SK-N-SH treated with all-trans-retinoic acid at 6 μM for 48 hours (cell line): ENCODE results near the gene ABCA9.

Source experiments
- ATAC-seq: fragments of 200-7000 bp; cut with Tn5 transposase; 3 replicates; pipeline ENCODE4 v1.9.1; 2020; ENCODE audit warnings: mild to moderate bottlenecking, moderate library complexity
- ARNTL ChIP-seq: fragments of 450-650 bp; formaldehyde crosslinking; IDR thresholded peaks from 2 replicates; pipeline ENCODE4 v1.5.0; 2020; ENCODE audit warnings: low read depth, mild to moderate bottlenecking, moderate library complexity, borderline replicate concordance
- BACH2 ChIP-seq: fragments of 250-450 bp; sonication (Bioruptor Pico); IDR thresholded peaks from 2 replicates; pipeline ENCODE4 v1.9.0; 2021; ENCODE audit warnings: mild to moderate bottlenecking, borderline replicate concordance
- CREB5 ChIP-seq: fragments of 250-450 bp; sonication (Bioruptor Pico); IDR thresholded peaks from 2 replicates; pipeline ENCODE4 v1.5.1; 2020; ENCODE audit warnings: low read depth, mild to moderate bottlenecking, moderate library complexity
- CSDC2 ChIP-seq: fragments of 250-450 bp; sonication (Bioruptor Pico); IDR thresholded peaks from 2 replicates; pipeline ENCODE4 v1.5.0; 2020; ENCODE audit warnings: mild to moderate bottlenecking, moderate library complexity
- GLIS3 ChIP-seq: fragments of 250-450 bp; sonication (Bioruptor Pico); IDR thresholded peaks from 2 replicates; pipeline ENCODE4 v1.5.0; 2020; ENCODE audit warnings: mild to moderate bottlenecking, moderate library complexity
- ISL1 ChIP-seq: fragments of 250-450 bp; sonication (Bioruptor Pico); IDR thresholded peaks from 2 replicates; pipeline ENCODE4 v2.1.2; 2022; ENCODE audit warnings: mild to moderate bottlenecking, moderate library complexity
- OSR1 ChIP-seq: fragments of 250-450 bp; sonication (Bioruptor Pico); IDR thresholded peaks from 2 replicates; pipeline ENCODE4 v1.8.0; 2022; ENCODE audit warnings: moderate library complexity, mild to moderate bottlenecking, inconsistent platforms
- POU6F1 ChIP-seq: fragments of 250-450 bp; sonication (Bioruptor Pico); IDR thresholded peaks from 2 replicates; pipeline ENCODE4 v1.8.0; 2021; ENCODE audit warnings: low read depth, mild to moderate bottlenecking, moderate library complexity, borderline replicate concordance
- RARB ChIP-seq: fragments of 250-450 bp; sonication (Bioruptor Pico); IDR thresholded peaks from 2 replicates; pipeline ENCODE4 v1.8.0; 2021; ENCODE audit warnings: mild to moderate bottlenecking, moderate library complexity
- SNAI2 ChIP-seq: fragments of 250-450 bp; sonication (Bioruptor Pico); IDR thresholded peaks from 2 replicates; pipeline ENCODE4 v1.5.0; 2020; ENCODE audit warnings: mild to moderate bottlenecking, moderate library complexity
- TCF4 ChIP-seq: fragments of 250-450 bp; sonication (Bioruptor Pico); IDR thresholded peaks from 2 replicates; pipeline ENCODE4 v1.8.0; 2021; ENCODE audit warnings: mild to moderate bottlenecking, moderate library complexity, borderline replicate concordance
- TOX ChIP-seq: fragments of 250-450 bp; sonication (Bioruptor Pico); IDR thresholded peaks from 2 replicates; pipeline ENCODE4 v1.8.0; 2021; ENCODE audit warnings: mild to moderate bottlenecking, moderate library complexity, borderline replicate concordance
- ZC3H10 ChIP-seq: fragments of 250-450 bp; sonication (Bioruptor Pico); IDR thresholded peaks from 2 replicates; pipeline ENCODE4 v1.5.1; 2021; ENCODE audit warnings: mild to moderate bottlenecking, moderate library complexity
- ZFP3 ChIP-seq: fragments of 250-450 bp; sonication (Bioruptor Pico); IDR thresholded peaks from 2 replicates; pipeline ENCODE4 v1.5.0; 2020; ENCODE audit warnings: mild to moderate bottlenecking, moderate library complexity
- ZFP30 ChIP-seq: fragments of 450-650 bp; formaldehyde crosslinking; IDR thresholded peaks from 2 replicates; pipeline ENCODE4 v1.5.0; 2022; ENCODE audit warnings: mild to moderate bottlenecking, moderate library complexity
- ZNF565 ChIP-seq: fragments of 450-650 bp; formaldehyde crosslinking; conservative IDR thresholded peaks from 2 replicates; pipeline ENCODE4 v1.5.0; 2020; ENCODE audit warnings: low read depth, mild to moderate bottlenecking, moderate library complexity
- ZNF70 ChIP-seq: fragments of 450-650 bp; formaldehyde crosslinking; IDR thresholded peaks from 2 replicates; pipeline ENCODE4 v1.5.0; 2020; ENCODE audit warnings: mild to moderate bottlenecking, moderate library complexity
- ZNF8 ChIP-seq: fragments of 450-650 bp; formaldehyde crosslinking; IDR thresholded peaks from 2 replicates; pipeline ENCODE4 v1.5.0; 2020; ENCODE audit warnings: mild to moderate bottlenecking, moderate library complexity
- TF ChIP-seq, protein P1 (sequence below): fragments of 250-450 bp; sonication (Bioruptor Pico); IDR thresholded peaks from 2 replicates; pipeline ENCODE4 v1.8.0; 2020; ENCODE audit warnings: mild to moderate bottlenecking, moderate library complexity, borderline replicate concordance

Gene ABCA9

DNA sequence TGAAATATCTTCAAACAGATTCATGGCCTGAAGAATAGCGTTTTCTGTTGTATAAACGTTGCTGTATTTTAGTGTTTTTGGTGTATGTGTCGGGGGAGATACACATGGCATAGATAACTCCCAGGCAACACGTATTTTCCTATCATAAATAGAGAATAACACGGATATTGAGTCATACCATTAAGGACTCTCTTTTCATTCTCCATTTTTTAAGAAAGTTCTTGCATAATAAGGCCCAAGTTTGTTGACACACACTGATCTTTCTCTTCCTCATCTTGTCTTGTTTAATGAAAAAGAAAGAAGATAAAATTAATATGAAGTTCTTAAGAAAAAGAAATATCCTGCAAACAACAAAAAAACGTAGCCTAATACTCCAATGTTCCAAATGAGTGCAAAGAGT, 119.0 kb downstream of the ABCA9 start:
- no peak for TF ChIP-seq ZNF8 (CRISPR knock-in tag)
- no peak for TF ChIP-seq BACH2 (CRISPR knock-in tag)
- no peak for TF ChIP-seq GLIS3 (CRISPR knock-in tag)
- TF ChIP-seq ZNF565 (CRISPR knock-in tag): no peak
- TF ChIP-seq TOX (CRISPR knock-in tag): no peak
- no peak for TF ChIP-seq ISL1
- no peak for TF ChIP-seq SNAI2
- no peak for TF ChIP-seq ZC3H10 (CRISPR knock-in tag)
- TF ChIP-seq, protein P1, sequence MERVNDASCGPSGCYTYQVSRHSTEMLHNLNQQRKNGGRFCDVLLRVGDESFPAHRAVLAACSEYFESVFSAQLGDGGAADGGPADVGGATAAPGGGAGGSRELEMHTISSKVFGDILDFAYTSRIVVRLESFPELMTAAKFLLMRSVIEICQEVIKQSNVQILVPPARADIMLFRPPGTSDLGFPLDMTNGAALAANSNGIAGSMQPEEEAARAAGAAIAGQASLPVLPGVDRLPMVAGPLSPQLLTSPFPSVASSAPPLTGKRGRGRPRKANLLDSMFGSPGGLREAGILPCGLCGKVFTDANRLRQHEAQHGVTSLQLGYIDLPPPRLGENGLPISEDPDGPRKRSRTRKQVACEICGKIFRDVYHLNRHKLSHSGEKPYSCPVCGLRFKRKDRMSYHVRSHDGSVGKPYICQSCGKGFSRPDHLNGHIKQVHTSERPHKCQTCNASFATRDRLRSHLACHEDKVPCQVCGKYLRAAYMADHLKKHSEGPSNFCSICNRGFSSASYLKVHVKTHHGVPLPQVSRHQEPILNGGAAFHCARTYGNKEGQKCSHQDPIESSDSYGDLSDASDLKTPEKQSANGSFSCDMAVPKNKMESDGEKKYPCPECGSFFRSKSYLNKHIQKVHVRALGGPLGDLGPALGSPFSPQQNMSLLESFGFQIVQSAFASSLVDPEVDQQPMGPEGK (CRISPR knock-in tag): no peak
- no peak for TF ChIP-seq ARNTL (CRISPR knock-in tag)
- ATAC-seq: no peak

- TF ChIP-seq ISL1 (no peak), TOX (CRISPR knock-in tag) (no peak), RARB (CRISPR knock-in tag) (no peak)
- no peak for ATAC-seq
These were observed 121.5 kb downstream of the ABCA9 start for GRCh38 chr17:68939195-68939594.

DNA sequence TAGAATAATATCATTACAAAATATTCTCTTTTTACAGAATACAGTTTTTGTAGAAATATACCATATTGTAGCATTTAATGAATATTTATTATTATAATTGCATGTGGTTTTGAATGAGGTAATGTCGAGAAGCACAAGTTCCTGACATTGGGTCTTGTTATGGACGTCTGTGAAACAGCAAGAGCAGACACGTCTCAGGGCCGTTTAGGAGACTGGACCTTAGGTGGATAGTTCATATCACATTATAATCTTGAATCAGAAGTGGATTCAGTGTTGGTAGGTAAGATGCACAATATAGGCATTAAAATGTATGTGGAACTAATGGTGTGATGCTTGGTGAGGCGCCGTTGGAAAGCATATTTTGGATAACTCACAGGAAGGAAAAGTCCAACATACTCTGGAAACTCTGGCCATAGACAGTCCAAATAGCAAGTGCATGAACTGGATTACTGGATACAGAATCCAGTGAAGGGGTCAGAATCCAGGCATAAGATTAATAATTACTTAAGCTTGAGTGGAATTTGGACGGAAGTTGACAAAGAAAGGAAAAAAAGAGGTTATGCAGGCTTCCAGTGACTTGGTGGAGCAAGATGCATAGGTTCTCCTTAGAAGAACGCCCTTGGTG, 122.7 kb downstream of the ABCA9 start:
- no peak for ATAC-seq
- TF ChIP-seq RARB (CRISPR knock-in tag) (no peak), CSDC2 (no peak), SNAI2 (no peak), POU6F1 (CRISPR knock-in tag) (no peak), ZNF565 (CRISPR knock-in tag) (no peak), TOX (CRISPR knock-in tag) (no peak), ISL1 (no peak), ARNTL (CRISPR knock-in tag) (no peak), GLIS3 (CRISPR knock-in tag) (no peak), ZFP3 (no peak), ZFP30 (CRISPR knock-in tag) (no peak), OSR1 (CRISPR knock-in tag) (no peak), ZNF70 (CRISPR knock-in tag) (no peak), TCF4 (CRISPR knock-in tag) (no peak), CREB5 (CRISPR knock-in tag) (no peak)
- TF ChIP-seq, protein P1 (CRISPR knock-in tag): no peak

GRCh38 chr17:68927516-68927915, 133.2 kb downstream of the ABCA9 start:
- ATAC-seq: no peak
- TF ChIP-seq CSDC2 (no peak), ZNF70 (CRISPR knock-in tag) (no peak), ZNF8 (CRISPR knock-in tag) (no peak), ZFP3 (no peak), ARNTL (CRISPR knock-in tag) (no peak)
